Muscle layer of duodenum (tissue), 2 donors: ENCODE data around the gene MGST2.

Source experiments
- H3K27ac ChIP-seq: one replicate; pipeline ENCODE4 v1.7.0; 2013; ENCODE audit warnings: mild to moderate bottlenecking, low read length
- H3K27me3 ChIP-seq: one replicate; pipeline ENCODE4 v1.7.0; 2013; ENCODE audit warnings: low read depth, mild to moderate bottlenecking, control low read depth, low read length
- H3K36me3 ChIP-seq, 2 donors: one replicate each; pipeline ENCODE4 v1.7.0; 2013; ENCODE audit warnings: low read length in 2 of 2, control low read depth in 1 of 2, mild to moderate bottlenecking in 1 of 2; ENCODE audit not compliant: insufficient read depth in 2 of 2, control insufficient read depth in 1 of 2
- H3K4me1 ChIP-seq, 2 donors: one replicate each; pipeline ENCODE4 v1.7.0; 2013; ENCODE audit warnings: low read length in 2 of 2, mild to moderate bottlenecking in 2 of 2, control low read depth in 1 of 2, moderate library complexity in 1 of 2; ENCODE audit not compliant: insufficient read depth in 2 of 2, control insufficient read depth in 1 of 2
- H3K4me3 ChIP-seq, 2 donors: one replicate each; pipeline ENCODE4 v1.7.0; 2013; ENCODE audit warnings: low read length in 2 of 2, low read depth in 1 of 2, mild to moderate bottlenecking in 1 of 2
- H3K9me3 ChIP-seq, 2 donors: one replicate each; pipeline ENCODE4 v1.7.0; 2013; ENCODE audit warnings: low read length in 2 of 2, control low read depth in 1 of 2, mild to moderate bottlenecking in 1 of 2; ENCODE audit not compliant: control insufficient read depth in 1 of 2
- donor health status: healthy.

Gene MGST2

GRCh38 chr4:139665690-139666529 is at the start of gene MGST2:
Gene MGST2, plus strand, starts transcription at chr4:139665819. Its CDS starts 201 bp downstream, at chr4:139666020.
- Histone ChIP-seq H3K36me3 (no peaks in the 10 kb centered on the region), H3K4me3 (peak within 1 kb of the TSS; percentile 60 to 75), H3K4me1 (peaks cover 12 to 14% of the 10 kb centered on the region in 2 donors), H3K9me3 (no peaks in the 10 kb centered on the region), H3K27ac (peak within 1 kb of the TSS; percentile 92), H3K27me3 (no peaks in the 10 kb centered on the region)

GRCh38 chr4:139617702-139618490 is 47.7 kb upstream of the MGST2 start:
- H3K4me3 ChIP-seq: no peak overlapping the region
- H3K27ac ChIP-seq: no peak overlapping the region
- H3K9me3 ChIP-seq: no peaks in the 10 kb centered on the region
- no peaks in the 10 kb centered on the region for H3K36me3 ChIP-seq
- H3K4me1 ChIP-seq: no peaks in the 10 kb centered on the region
- no peaks in the 10 kb centered on the region for H3K27me3 ChIP-seq

GRCh38 chr4:139619644-139620043 is 46.0 kb upstream of the MGST2 start:
- Histone ChIP-seq H3K4me1 (no peaks in the 10 kb centered on the region), H3K27me3 (no peaks in the 10 kb centered on the region), H3K4me3 (no peak overlapping the region), H3K27ac (no peak overlapping the region), H3K36me3 (no peaks in the 10 kb centered on the region), H3K9me3 (no peaks in the 10 kb centered on the region)

- Histone ChIP-seq H3K4me1 (no peaks in the 10 kb centered on the region), H3K27ac (no peak overlapping the region), H3K27me3 (no peaks in the 10 kb centered on the region), H3K36me3 (no peaks in the 10 kb centered on the region), H3K9me3 (no peaks in the 10 kb centered on the region), H3K4me3 (no peak overlapping the region)
Observed at GRCh38 chr4:139622901-139623381, 42.7 kb upstream of the MGST2 start.

- H3K9me3 ChIP-seq: no peaks in the 10 kb centered on the region
Observed at GRCh38 chr4:139624441-139625092, 41.1 kb upstream of the MGST2 start.

DNA sequence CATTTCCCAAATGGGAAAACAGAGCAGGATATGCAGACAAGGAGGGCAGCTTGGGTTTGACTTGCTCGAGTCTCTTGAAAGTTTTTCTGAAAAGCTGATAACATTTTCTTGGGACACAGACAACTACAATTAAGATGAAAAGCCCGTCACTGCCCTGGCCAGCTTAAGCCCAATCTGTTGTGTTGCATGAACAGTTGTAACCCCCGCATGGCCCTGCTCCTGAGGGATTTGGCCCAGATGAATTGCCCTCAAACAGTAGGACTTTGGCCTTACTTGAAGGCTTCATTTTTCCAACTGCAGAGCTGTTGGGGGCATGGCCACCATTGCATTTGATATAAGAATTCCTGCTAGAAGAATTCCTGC is 40.5 kb upstream of the MGST2 start:
- H3K4me3 ChIP-seq: no peak overlapping the region
- no peaks in the 10 kb centered on the region for H3K4me1 ChIP-seq
- no peaks in the 10 kb centered on the region for H3K36me3 ChIP-seq
- no peaks in the 10 kb centered on the region for H3K9me3 ChIP-seq
- H3K27ac ChIP-seq: no peak overlapping the region
- H3K27me3 ChIP-seq: no peaks in the 10 kb centered on the region

More at GRCh38 chr4:139624441-139625092, 41.1 kb upstream of the MGST2 start:
- Histone ChIP-seq H3K27ac (no peak overlapping the region), H3K4me3 (no peak overlapping the region), H3K36me3 (no peaks in the 10 kb centered on the region), H3K4me1 (no peaks in the 10 kb centered on the region), H3K27me3 (no peaks in the 10 kb centered on the region)

- Histone ChIP-seq H3K27ac (no peak overlapping the region), H3K36me3 (no peaks in the 10 kb centered on the region), H3K4me1 (no peaks in the 10 kb centered on the region), H3K27me3 (no peaks in the 10 kb centered on the region), H3K9me3 (no peaks in the 10 kb centered on the region), H3K4me3 (no peak overlapping the region)
Observed at GRCh38 chr4:139625482-139625881, 40.1 kb upstream of the MGST2 start.

GRCh38 chr4:139628184-139629012 is 37.2 kb upstream of the MGST2 start:
- Histone ChIP-seq H3K27ac (no peak overlapping the region), H3K27me3 (no peaks in the 10 kb centered on the region), H3K4me1 (no peaks in the 10 kb centered on the region), H3K4me3 (no peak overlapping the region), H3K36me3 (no peaks in the 10 kb centered on the region), H3K9me3 (no peaks in the 10 kb centered on the region)

DNA sequence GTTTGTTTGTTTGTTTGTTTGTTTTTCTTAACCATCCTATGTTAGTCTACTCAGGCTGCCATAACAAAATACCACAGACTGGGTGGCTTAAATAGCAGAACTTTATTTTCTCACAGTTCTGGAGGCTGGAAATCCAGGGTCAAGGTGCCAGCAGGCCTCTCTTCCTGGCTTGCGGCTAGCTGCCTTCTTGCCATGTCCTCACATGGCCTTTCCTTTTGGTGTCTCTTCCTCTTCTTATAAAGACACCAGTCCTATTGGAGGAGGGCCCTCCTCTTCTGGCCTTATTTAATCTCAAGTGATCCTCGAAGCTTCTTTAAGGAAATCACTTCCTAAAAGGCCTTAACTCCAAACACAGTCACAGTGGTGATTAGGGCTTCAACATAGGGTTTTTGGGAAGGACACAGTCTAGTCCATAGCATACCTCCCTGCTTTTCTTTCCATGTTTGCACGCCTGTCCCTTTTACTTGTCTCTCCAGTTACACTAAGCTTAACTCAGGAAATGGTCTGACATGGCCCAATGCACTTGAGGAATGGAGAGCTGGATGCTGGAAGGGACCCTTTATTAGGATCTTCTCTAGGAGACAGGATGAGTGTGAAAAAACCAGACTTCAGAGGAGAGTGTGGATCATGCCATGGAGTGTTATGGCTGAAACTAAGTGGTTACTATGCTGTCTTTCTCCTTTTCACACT is 36.0 kb upstream of the MGST2 start:
- Histone ChIP-seq H3K9me3 (no peaks in the 10 kb centered on the region), H3K27me3 (no peaks in the 10 kb centered on the region), H3K36me3 (no peaks in the 10 kb centered on the region), H3K4me3 (no peak overlapping the region), H3K27ac (no peak overlapping the region), H3K4me1 (no peaks in the 10 kb centered on the region)

GRCh38 chr4:139630126-139630495 is 35.5 kb upstream of the MGST2 start:
- H3K9me3 ChIP-seq: no peaks in the 10 kb centered on the region
- no peaks in the 10 kb centered on the region for H3K27me3 ChIP-seq
- H3K36me3 ChIP-seq: no peaks in the 10 kb centered on the region
- no peaks in the 10 kb centered on the region for H3K4me1 ChIP-seq
- no peak overlapping the region for H3K27ac ChIP-seq
- no peak overlapping the region for H3K4me3 ChIP-seq
